ENCODE results near the gene EIF4A3.

DNA sequence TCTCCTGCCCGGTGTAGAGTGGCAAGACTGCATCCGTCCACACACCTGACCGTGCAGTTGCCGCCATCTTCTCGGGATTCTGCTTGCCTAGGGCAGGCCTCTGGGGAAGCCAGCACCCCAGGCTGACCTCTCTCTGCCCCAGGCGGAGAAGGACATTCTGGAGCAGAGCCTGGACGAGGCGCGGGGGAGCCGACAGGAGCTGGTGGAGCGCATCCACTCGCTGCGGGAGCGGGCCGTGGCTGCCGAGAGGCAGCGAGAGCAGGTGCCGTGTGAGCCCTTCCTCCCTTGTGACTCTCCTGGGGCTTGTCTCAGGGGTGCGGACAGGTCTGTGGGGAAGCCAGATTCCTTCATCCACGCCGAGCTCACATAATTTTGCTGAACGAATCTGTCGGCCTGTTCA lies 42.7 kb upstream of the EIF4A3 start:
- TF ChIP-seq FOXA1 (IDR thresholded peaks at IDR 0.05) (no peak), BHLHE40 (IDR thresholded peaks at IDR 0.05; ENCODE audit: borderline replicate concordance) (no peak), ELF4 (IDR thresholded peaks at IDR 0.05) (no peak), FOXM1 (IDR thresholded peaks at IDR 0.05; ENCODE audit: borderline replicate concordance) (no peak)
